HG02763 (cell line): ENCODE results near the gene MGRN1.

ENCODE experiments used
- ATAC-seq: cut with Tn5 transposase; IDR thresholded peaks from one replicate; pipeline ENCODE4 v1.9.1; 2021; ENCODE audit warnings: mild to moderate bottlenecking, moderate library complexity; ENCODE audit not compliant: unreplicated experiment

The MGRN1 gene

GRCh38 chr16:4695473-4696171 is 71.0 kb downstream of the MGRN1 start:
- ATAC-seq, result no peak

- ATAC-seq, result no peak
Observed at GRCh38 chr16:4696172-4696904, 71.7 kb downstream of the MGRN1 start.

- no peak for ATAC-seq
Observed at GRCh38 chr16:4696905-4697847, 72.5 kb downstream of the MGRN1 start.

GRCh38 chr16:4697848-4698291 is 73.2 kb downstream of the MGRN1 start:
- ATAC-seq, result no peak

- no peak for ATAC-seq
Observed at GRCh38 chr16:4698321-4699045, 73.9 kb downstream of the MGRN1 start.

- no peak for ATAC-seq
Observed at GRCh38 chr16:4699046-4699556, 74.5 kb downstream of the MGRN1 start.

- no peak for ATAC-seq
Observed at GRCh38 chr16:4700380-4700996, 75.9 kb downstream of the MGRN1 start.

GRCh38 chr16:4700997-4701743 is 76.5 kb downstream of the MGRN1 start:
- no peak for ATAC-seq

GRCh38 chr16:4701791-4702465 is 77.3 kb downstream of the MGRN1 start:
- no peak for ATAC-seq

GRCh38 chr16:4702466-4702808 is 77.8 kb downstream of the MGRN1 start:
- ATAC-seq, result no peak

GRCh38 chr16:4703906-4704305 is 79.3 kb downstream of the MGRN1 start:
- ATAC-seq, result no peak

GRCh38 chr16:4704491-4704890 is 79.9 kb downstream of the MGRN1 start:
- no peak for ATAC-seq

GRCh38 chr16:4704913-4705312 is 80.3 kb downstream of the MGRN1 start:
- no peak for ATAC-seq

- ATAC-seq, result no peak
Observed at GRCh38 chr16:4706871-4707270, 82.2 kb downstream of the MGRN1 start.

GRCh38 chr16:4709481-4709880 is 84.9 kb downstream of the MGRN1 start:
- no peak for ATAC-seq

- no peak for ATAC-seq
Observed at GRCh38 chr16:4713663-4714501, 89.3 kb downstream of the MGRN1 start.

- ATAC-seq, result no peak
Observed at GRCh38 chr16:4714996-4715395, 90.4 kb downstream of the MGRN1 start.

GRCh38 chr16:4718466-4718865 is 93.8 kb downstream of the MGRN1 start:
- no peak for ATAC-seq
